GM23338 (cell line): ENCODE data around the gene F13A1. TPM values are rescaled to one million over a fixed set of nuclear protein-coding genes. Genes with fewer than 3 reads are reported as not detected.

ENCODE experiments used
- ATAC-seq: fragments of 200-7000 bp; cut with Tn5 transposase; 3 replicates; pipeline ENCODE4 v1.9.1; 2020
- DNase-seq: peaks from one replicate; pipeline ENCODE4 v3.0.0-alpha.2; 2015; ENCODE audit warnings: low spot score
- H2AFZ ChIP-seq: fragments of 200-600 bp; sonication (generic); 2 replicates; pipeline ENCODE4 v1.8.0; 2016; ENCODE audit warnings: antibody characterized with exemption, mild to moderate bottlenecking, moderate library complexity
- H3F3A ChIP-seq: fragments of 200-600 bp; sonication (generic); replicated peaks from 2 replicates; pipeline ENCODE4 v1.8.0; 2017; ENCODE audit warnings: antibody characterized with exemption, mixed run types, low read depth
- H3K27ac ChIP-seq: fragments of 200-600 bp; sonication (generic); 2 replicates; pipeline ENCODE4 v1.6.1; 2016; ENCODE audit warnings: low read depth
- H3K27me3 ChIP-seq: fragments of 200-600 bp; sonication (generic); 2 replicates; pipeline ENCODE4 v1.8.0; 2016; ENCODE audit warnings: mild to moderate bottlenecking, mixed run types, moderate library complexity; ENCODE audit not compliant: insufficient read depth
- H3K36me3 ChIP-seq: fragments of 200-600 bp; sonication (generic); 2 replicates; pipeline ENCODE4 v1.8.0; 2016; ENCODE audit warnings: mild to moderate bottlenecking; ENCODE audit not compliant: insufficient read depth
- H3K4me1 ChIP-seq: fragments of 200-600 bp; sonication (generic); 2 replicates; pipeline ENCODE4 v1.8.0; 2016; ENCODE audit warnings: mild to moderate bottlenecking, moderate library complexity; ENCODE audit not compliant: insufficient read depth
- H3K4me2 ChIP-seq: fragments of 200-600 bp; sonication (generic); 2 replicates; pipeline ENCODE4 v1.7.1; 2017; ENCODE audit warnings: mixed run types
- H3K4me3 ChIP-seq: fragments of 200-600 bp; sonication (generic); 2 replicates; pipeline ENCODE4 v1.6.1; 2016; ENCODE audit warnings: mixed run types
- H3K79me2 ChIP-seq: fragments of 200-600 bp; sonication (generic); replicated peaks from 2 replicates; pipeline ENCODE4 v1.8.0; 2017; ENCODE audit warnings: mild to moderate bottlenecking; ENCODE audit not compliant: insufficient read depth
- H3K9me2 ChIP-seq: fragments of 200-600 bp; sonication (generic); 2 replicates; pipeline ENCODE4 v1.8.0; 2017; ENCODE audit not compliant: insufficient read depth
- H4K20me1 ChIP-seq: fragments of 200-600 bp; sonication (generic); replicated peaks from 2 replicates; pipeline ENCODE4 v1.8.0; 2017; ENCODE audit warnings: mild to moderate bottlenecking; ENCODE audit not compliant: insufficient read depth
- H3K27ac Mint-ChIP-seq: 2 replicates; pipeline ENCODE4 v1.8.0; 2020; ENCODE audit warnings: inconsistent platforms, mild to moderate bottlenecking, moderate library complexity, mixed read lengths
- H3K27me3 Mint-ChIP-seq: 3 replicates; pipeline ENCODE4 v1.8.0; 2022; ENCODE audit warnings: low read depth, mild to moderate bottlenecking, moderate library complexity, mixed read lengths, inconsistent platforms; ENCODE audit not compliant: insufficient read depth, poor library complexity
- H3K36me3 Mint-ChIP-seq: 3 replicates; pipeline ENCODE4 v1.8.0; 2021; ENCODE audit warnings: low read depth, mild to moderate bottlenecking, inconsistent platforms, moderate library complexity, mixed read lengths
- H3K4me1 Mint-ChIP-seq: 3 replicates; pipeline ENCODE4 v1.8.0; 2020; ENCODE audit warnings: mild to moderate bottlenecking, inconsistent platforms, mixed read lengths
- H3K4me3 Mint-ChIP-seq: 3 replicates; pipeline ENCODE4 v1.8.0; 2021; ENCODE audit warnings: moderate library complexity, mild to moderate bottlenecking, inconsistent platforms, mixed read lengths
- H3K9me3 Mint-ChIP-seq: 3 replicates; pipeline ENCODE4 v1.8.0; 2020; ENCODE audit warnings: moderate library complexity, mild to moderate bottlenecking, inconsistent platforms, mixed read lengths
- CREB1 ChIP-seq: fragments of 250-450 bp; sonication (Bioruptor Pico); IDR thresholded peaks from 2 replicates; pipeline ENCODE4 v1.5.0; 2020; ENCODE audit warnings: low read depth, mild to moderate bottlenecking, moderate library complexity
- CTCF ChIP-seq, 2 experiments: fragments of 200-600 bp in 1 of 2; sonication (generic) in 1 of 2; conservative IDR thresholded peaks; 2 replicates each; pipeline versions ENCODE4 v1.5.1 to v1.6.1; 2016 to 2017; ENCODE audit warnings: antibody characterized with exemption in 2 of 2, low read depth in 2 of 2, mild to moderate bottlenecking in 2 of 2, moderate library complexity in 1 of 2
- ETS1 ChIP-seq: IDR thresholded peaks from 2 replicates; pipeline ENCODE4 v1.6.1; 2016; ENCODE audit warnings: antibody characterized with exemption
- EZH2 ChIP-seq: fragments of 200-600 bp; sonication (generic); IDR thresholded peaks from one replicate; pipeline ENCODE4 v1.8.0; 2017; ENCODE audit warnings: antibody characterized with exemption, mild to moderate bottlenecking, low read depth; ENCODE audit not compliant: unreplicated experiment
- EZH2phosphoT487 ChIP-seq: fragments of 200-600 bp; sonication (generic); IDR thresholded peaks from one replicate; pipeline ENCODE4 v1.8.1; 2018; ENCODE audit warnings: antibody characterized with exemption; ENCODE audit not compliant: unreplicated experiment
- JUNB ChIP-seq: IDR thresholded peaks from one replicate; pipeline ENCODE4 v1.6.1; 2016; ENCODE audit warnings: antibody characterized with exemption; ENCODE audit not compliant: unreplicated experiment
- NANOG ChIP-seq: IDR thresholded peaks from 2 replicates; pipeline ENCODE4 v1.6.1; 2016; ENCODE audit warnings: antibody characterized with exemption, borderline replicate concordance
- POLR2AphosphoS5 ChIP-seq: IDR thresholded peaks from 2 replicates; pipeline ENCODE4 v1.6.1; 2016; ENCODE audit warnings: antibody characterized with exemption, low read depth
- REST ChIP-seq: IDR thresholded peaks from one replicate; pipeline ENCODE4 v1.6.1; 2018; ENCODE audit warnings: antibody characterized with exemption; ENCODE audit not compliant: unreplicated experiment
- STAT1 ChIP-seq: IDR thresholded peaks from one replicate; pipeline ENCODE4 v1.6.1; 2016; ENCODE audit warnings: antibody characterized with exemption; ENCODE audit not compliant: unreplicated experiment
- ZNF114 ChIP-seq: fragments of 250-450 bp; sonication (Bioruptor Pico); IDR thresholded peaks from 2 replicates; pipeline ENCODE4 v1.5.0; 2020; ENCODE audit warnings: mild to moderate bottlenecking, moderate library complexity
- ZNF331 ChIP-seq: fragments of 250-450 bp; sonication (Bioruptor Pico); IDR thresholded peaks from 2 replicates; pipeline ENCODE4 v1.5.0; 2020; ENCODE audit warnings: low read depth, mild to moderate bottlenecking, moderate library complexity
- polyA plus RNA-seq: library from polyadenylated mRNA; unstranded; fragments of >200 nt; fragmentation: Nextera tagmentation; extraction: Ambion mirVana; gene quantifications from 2 replicates; pipeline ENCODE4 v1.2.1, GENCODE V29; 2016
- total RNA-seq: library from RNA; depleted of rRNA; stranded (reverse); fragments of >200 nt; shearing (Covaris generic); gene quantifications from 2 replicates; pipeline ENCODE4 v1.2.3, GENCODE V29; 2014
- TF ChIP-seq, protein P1 (sequence below): fragments of 250-450 bp; sonication (Bioruptor Pico); IDR thresholded peaks from 2 replicates; pipeline ENCODE4 v1.5.0; 2020; ENCODE audit warnings: mild to moderate bottlenecking, moderate library complexity

F13A1 gene
- total and polyA plus RNA-seq, 2 experiments from 2014 or later = 0.31 to 0.32 TPM

DNA sequence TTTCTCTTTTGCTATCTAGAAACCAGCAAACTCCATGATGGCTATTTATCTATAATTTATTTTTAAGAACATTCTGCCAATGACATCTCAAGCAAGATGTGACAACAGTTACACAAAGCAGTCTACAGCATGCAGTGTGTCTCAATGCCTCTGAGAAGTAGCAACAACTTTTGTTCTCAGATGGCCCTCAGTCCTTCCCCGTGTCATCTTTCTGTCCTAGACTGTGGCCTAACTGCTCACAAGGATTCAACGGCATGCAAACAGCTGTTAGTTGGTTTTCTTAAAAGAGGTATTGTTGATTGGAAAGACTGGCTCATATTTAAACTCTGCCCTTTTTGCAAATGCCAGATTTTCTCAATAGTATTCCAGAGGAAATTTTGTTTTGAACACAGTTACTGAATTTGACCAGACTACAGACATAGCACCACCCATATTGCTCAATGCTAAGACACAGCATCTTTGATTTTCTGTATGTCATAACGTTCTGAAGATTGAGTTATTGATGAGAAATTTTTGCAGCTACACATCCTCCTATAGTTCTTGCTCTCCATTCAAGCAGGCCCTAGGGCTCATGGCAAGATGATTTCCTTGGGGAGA lies 26.1 kb upstream of the F13A1 start:
- no peaks in the 10 kb centered on the region for H3K36me3 Mint-ChIP-seq
- H3K36me3 ChIP-seq = no peaks in the 10 kb centered on the region
- H3K27me3 Mint-ChIP-seq = no peaks in the 10 kb centered on the region
- H3K79me2 ChIP-seq = no peaks in the 10 kb centered on the region
- no peak for ATAC-seq
- no peaks in the 10 kb centered on the region for H3F3A ChIP-seq
- no peaks in the 10 kb centered on the region for H3K4me1 Mint-ChIP-seq
- no peak overlapping the region for H3K27ac Mint-ChIP-seq
- no peak overlapping the region; the same call in 1 of the 2 replicates for H2AFZ ChIP-seq
- no peaks in the 10 kb centered on the region for H4K20me1 ChIP-seq
- H3K4me3 ChIP-seq = no peak overlapping the region
- no peak overlapping the region for H3K4me3 Mint-ChIP-seq
- 0 out of 2 replicates have a peak, but pooled peaks cover 4% of the 10 kb centered on the region for H3K9me2 ChIP-seq
- H3K27ac ChIP-seq = no peak overlapping the region
- H3K9me3 Mint-ChIP-seq = no peaks in the 10 kb centered on the region
- no peak overlapping the region for H3K4me2 ChIP-seq
- DNase-seq = no peak
- TF ChIP-seq REST (no peak), JUNB (no peak), ZNF114 (no peak), POLR2AphosphoS5 (no peak), STAT1 (no peak), ETS1 (no peak), EZH2 (no peak), CTCF (conservative IDR thresholded peaks at IDR 0.05; ENCODE audit: low read depth in 2 of 2) (no peak), EZH2phosphoT487 (no peak), CREB1 (no peak), ZNF331 (CRISPR knock-in tag) (no peak), NANOG (no peak)
- TF ChIP-seq, protein P1, sequence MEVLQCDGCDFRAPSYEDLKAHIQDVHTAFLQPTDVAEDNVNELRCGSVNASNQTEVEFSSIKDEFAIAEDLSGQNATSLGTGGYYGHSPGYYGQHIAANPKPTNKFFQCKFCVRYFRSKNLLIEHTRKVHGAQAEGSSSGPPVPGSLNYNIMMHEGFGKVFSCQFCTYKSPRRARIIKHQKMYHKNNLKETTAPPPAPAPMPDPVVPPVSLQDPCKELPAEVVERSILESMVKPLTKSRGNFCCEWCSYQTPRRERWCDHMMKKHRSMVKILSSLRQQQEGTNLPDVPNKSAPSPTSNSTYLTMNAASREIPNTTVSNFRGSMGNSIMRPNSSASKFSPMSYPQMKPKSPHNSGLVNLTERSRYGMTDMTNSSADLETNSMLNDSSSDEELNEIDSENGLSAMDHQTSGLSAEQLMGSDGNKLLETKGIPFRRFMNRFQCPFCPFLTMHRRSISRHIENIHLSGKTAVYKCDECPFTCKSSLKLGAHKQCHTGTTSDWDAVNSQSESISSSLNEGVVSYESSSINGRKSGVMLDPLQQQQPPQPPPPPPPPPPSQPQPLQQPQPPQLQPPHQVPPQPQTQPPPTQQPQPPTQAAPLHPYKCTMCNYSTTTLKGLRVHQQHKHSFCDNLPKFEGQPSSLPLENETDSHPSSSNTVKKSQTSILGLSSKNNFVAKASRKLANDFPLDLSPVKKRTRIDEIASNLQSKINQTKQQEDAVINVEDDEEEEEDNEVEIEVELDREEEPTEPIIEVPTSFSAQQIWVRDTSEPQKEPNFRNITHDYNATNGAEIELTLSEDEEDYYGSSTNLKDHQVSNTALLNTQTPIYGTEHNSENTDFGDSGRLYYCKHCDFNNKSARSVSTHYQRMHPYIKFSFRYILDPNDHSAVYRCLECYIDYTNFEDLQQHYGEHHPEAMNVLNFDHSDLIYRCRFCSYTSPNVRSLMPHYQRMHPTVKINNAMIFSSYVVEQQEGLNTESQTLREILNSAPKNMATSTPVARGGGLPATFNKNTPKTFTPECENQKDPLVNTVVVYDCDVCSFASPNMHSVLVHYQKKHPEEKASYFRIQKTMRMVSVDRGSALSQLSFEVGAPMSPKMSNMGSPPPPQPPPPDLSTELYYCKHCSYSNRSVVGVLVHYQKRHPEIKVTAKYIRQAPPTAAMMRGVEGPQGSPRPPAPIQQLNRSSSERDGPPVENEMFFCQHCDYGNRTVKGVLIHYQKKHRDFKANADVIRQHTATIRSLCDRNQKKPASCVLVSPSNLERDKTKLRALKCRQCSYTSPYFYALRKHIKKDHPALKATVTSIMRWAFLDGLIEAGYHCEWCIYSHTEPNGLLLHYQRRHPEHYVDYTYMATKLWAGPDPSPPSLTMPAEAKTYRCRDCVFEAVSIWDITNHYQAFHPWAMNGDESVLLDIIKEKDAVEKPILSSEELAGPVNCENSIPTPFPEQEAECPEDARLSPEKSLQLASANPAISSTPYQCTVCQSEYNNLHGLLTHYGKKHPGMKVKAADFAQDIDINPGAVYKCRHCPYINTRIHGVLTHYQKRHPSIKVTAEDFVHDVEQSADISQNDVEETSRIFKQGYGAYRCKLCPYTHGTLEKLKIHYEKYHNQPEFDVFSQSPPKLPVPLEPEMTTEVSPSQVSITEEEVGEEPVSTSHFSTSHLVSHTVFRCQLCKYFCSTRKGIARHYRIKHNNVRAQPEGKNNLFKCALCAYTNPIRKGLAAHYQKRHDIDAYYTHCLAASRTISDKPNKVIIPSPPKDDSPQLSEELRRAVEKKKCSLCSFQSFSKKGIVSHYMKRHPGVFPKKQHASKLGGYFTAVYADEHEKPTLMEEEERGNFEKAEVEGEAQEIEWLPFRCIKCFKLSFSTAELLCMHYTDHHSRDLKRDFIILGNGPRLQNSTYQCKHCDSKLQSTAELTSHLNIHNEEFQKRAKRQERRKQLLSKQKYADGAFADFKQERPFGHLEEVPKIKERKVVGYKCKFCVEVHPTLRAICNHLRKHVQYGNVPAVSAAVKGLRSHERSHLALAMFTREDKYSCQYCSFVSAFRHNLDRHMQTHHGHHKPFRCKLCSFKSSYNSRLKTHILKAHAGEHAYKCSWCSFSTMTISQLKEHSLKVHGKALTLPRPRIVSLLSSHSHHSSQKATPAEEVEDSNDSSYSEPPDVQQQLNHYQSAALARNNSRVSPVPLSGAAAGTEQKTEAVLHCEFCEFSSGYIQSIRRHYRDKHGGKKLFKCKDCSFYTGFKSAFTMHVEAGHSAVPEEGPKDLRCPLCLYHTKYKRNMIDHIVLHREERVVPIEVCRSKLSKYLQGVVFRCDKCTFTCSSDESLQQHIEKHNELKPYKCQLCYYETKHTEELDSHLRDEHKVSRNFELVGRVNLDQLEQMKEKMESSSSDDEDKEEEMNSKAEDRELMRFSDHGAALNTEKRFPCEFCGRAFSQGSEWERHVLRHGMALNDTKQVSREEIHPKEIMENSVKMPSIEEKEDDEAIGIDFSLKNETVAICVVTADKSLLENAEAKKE (CRISPR knock-in tag) = no peak
- H3K27me3 ChIP-seq = no peaks in the 10 kb centered on the region
- H3K4me1 ChIP-seq = no peaks in the 10 kb centered on the region
